Suppressor macrophage treated with lipopolysaccharide for 4 hours (primary cell): ENCODE data around the gene TSPAN5.

Experiments
- DNase-seq: peaks from one replicate; pipeline ENCODE4 v3.0.0-alpha.2; 2020

TSPAN5 gene

DNA sequence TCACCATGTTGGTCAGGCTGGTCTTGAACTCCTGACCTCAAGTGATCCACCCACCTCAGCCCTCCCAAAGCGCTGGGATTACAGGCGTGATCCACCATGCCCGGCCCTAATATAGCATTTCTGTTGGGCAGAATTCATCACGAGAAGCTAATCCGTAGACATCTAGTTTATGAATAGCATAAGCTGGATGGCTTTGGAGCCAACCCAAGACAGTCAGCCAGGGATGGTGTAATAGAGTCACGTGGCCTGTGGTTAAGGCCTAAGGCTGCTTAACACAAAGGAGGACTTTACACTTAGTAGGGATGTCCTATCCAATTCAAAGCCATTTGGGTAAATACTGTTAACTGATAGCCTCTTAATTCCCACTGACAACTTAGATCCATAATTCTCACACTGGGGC lies 223.6 kb downstream of the TSPAN5 start:
- DNase-seq: no peak

DNA sequence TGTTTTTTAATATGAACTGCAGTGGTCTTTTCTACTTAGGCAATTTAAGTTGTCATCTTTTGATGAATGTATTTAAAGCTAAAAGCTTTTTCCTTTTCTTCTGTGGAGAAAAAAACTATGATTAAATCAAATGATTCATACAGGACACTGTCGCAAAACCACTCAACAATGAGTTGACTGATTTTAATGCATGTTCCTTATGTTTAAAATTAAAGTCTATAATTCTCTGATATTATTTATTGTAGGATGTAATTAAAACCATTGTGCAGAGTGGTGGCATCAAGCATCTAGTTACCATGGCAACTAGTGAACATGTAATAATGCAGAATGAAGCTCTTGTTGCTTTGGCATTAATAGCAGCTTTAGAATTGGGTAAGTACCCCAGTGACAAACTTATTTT lies 224.7 kb downstream of the TSPAN5 start:
- DNase-seq: no peak

DNA sequence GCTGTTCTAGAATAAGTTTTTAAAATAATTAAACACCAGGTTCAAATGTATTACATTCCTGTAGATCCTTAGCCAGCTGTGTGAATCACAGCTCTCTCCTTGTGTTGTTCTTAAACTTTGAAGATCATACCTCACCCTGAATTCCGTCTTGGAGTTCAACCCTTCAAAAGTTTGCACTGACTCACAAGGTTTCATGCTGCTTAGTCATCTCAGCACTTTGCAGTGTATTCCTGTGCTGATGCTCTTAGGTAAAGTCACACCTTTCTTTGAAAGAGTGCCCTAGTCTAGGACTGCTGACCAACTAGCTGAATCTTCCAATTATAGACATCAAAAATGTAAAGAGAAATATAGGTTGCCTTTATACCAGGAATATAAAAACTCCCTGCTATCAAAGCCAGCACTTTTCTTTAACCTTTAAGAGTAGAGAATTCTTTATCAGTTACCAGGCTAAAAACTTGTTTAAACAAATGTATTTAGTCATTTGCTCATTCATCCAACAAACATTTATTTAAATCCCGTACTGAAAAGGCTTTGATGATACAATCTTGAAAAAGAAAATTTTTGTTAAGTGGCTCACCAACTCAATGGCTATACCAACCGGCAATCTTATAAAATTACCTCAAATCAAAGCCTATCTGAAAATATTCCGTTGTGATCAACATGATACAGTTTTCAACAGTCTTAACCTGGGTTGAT lies 227.6 kb downstream of the TSPAN5 start:
- DNase-seq: no peak

DNA sequence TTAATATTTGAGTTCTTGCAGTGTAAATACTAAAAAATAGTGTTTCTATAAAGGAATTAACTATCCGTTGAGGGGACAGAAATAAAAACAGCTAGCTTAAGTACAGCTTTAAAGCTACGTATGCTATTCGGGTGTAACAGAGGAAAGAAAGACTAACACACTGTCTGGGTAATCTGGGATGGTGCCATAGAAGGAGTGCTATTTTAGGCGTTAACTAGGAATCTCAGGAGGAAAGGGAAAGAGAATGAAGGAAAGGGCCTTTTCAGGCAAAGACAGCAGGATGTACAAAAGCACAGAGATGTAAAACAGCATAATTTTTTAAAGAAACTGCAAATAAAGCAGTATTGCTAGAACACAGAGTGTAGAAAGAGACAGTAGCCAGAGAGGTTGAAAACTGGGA lies 235.4 kb downstream of the TSPAN5 start:
- DNase-seq: no peak

DNA sequence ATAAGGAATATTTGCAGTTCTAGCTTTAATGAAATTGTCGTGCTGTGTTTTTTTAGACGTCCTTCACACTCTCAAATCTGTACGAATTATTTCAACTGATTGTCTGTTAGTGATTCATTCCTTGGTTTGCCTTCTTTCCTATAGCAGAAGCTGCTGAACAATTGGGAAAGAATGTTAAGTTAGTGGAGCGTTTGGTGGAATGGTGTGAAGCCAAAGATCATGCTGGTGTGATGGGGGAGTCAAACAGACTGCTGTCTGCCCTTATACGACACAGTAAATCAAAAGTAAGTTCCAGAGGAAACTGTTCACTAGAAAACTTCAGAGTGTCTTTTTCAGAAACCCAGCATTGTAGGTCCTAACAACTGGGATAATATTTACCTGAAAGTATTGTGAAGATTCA lies 237.3 kb downstream of the TSPAN5 start:
- DNase-seq: no peak
